ENCODE data around the gene EIF5B.

EIF5B gene

GRCh38 chr2:99448556-99448955 lies 111.4 kb downstream of the EIF5B start:
- Histone ChIP-seq H3F3A (ENCODE audit: insufficient read depth, low read length) (no peaks in the 10 kb centered on the region), H3K4me2 (ENCODE audit: low read length) (no peak overlapping the region), H3K9ac (ENCODE audit: low read length) (no peak overlapping the region), H3K4me1 (ENCODE audit: insufficient read depth, low read length, severe bottlenecking) (peaks cover 3% of the 10 kb centered on the region), H3K9me3 (ENCODE audit: low read length) (no peaks in the 10 kb centered on the region), H3K4me3 (ENCODE audit: low read depth, low read length, poor library complexity, severe bottlenecking) (no peak overlapping the region), H3K36me3 (ENCODE audit: insufficient read depth, low read length) (peaks cover 74% of the 10 kb centered on the region), H3K27ac (ENCODE audit: low read depth, low read length, poor library complexity, severe bottlenecking) (no peak overlapping the region), H3K27me3 (ENCODE audit: insufficient read depth, low read length) (no peaks in the 10 kb centered on the region), H4K20me1 (ENCODE audit: insufficient read depth, low read length) (no peaks in the 10 kb centered on the region), H3K9me2 (ENCODE audit: low read depth, low read length) (no peaks in the 10 kb centered on the region), H3K79me2 (ENCODE audit: insufficient read depth, low read length) (peaks cover 8% of the 10 kb centered on the region; the same call in 1 of the 2 replicates), H2AFZ (ENCODE audit: low read length) (no peak overlapping the region)
- no peak for TF ChIP-seq EZH2 (IDR thresholded peaks at IDR 0.05; ENCODE audit: borderline replicate concordance, low read length)
- no peak for TF ChIP-seq CTCF (IDR thresholded peaks at IDR 0.05; ENCODE audit: low read length)

DNA sequence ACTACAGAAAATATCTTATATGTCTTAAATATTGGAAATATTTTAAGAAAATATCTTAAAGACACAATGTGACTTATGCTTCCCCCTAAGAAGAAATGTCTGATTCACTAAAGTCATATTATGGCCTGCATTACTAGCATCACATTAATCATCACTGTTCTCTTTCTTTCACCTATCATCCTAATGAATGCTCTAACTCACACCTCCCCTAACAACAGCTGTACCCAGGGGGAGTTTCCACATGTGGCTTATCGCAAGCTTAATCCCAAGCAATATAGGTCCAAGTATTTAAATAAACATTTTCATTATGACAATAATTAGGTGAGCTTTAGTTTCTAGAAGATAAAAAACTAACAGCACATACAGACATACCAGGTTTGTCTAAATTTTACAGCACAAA lies 113.0 kb downstream of the EIF5B start:
- no peak overlapping the region for H3K4me2 ChIP-seq (ENCODE audit: low read length)
- peaks cover 83% of the 10 kb centered on the region for H3K36me3 ChIP-seq (ENCODE audit: insufficient read depth, low read length)
- H3K9me3 ChIP-seq (ENCODE audit: low read length) = no peaks in the 10 kb centered on the region
- peaks cover 3% of the 10 kb centered on the region for H3K4me1 ChIP-seq (ENCODE audit: insufficient read depth, low read length, severe bottlenecking)
- no peak overlapping the region for H2AFZ ChIP-seq (ENCODE audit: low read length)
- no peaks in the 10 kb centered on the region for H3K27me3 ChIP-seq (ENCODE audit: insufficient read depth, low read length)
- H3K9ac ChIP-seq (ENCODE audit: low read length) = no peak overlapping the region
- no peaks in the 10 kb centered on the region for H4K20me1 ChIP-seq (ENCODE audit: insufficient read depth, low read length)
- peaks cover 9% of the 10 kb centered on the region; the same call in 1 of the 2 replicates for H3K79me2 ChIP-seq (ENCODE audit: insufficient read depth, low read length)
- no peak overlapping the region for H3K27ac ChIP-seq (ENCODE audit: low read depth, low read length, poor library complexity, severe bottlenecking)
- no peaks in the 10 kb centered on the region for H3K9me2 ChIP-seq (ENCODE audit: low read depth, low read length)
- TF ChIP-seq EZH2 (IDR thresholded peaks at IDR 0.05; ENCODE audit: borderline replicate concordance, low read length) (no peak), CTCF (IDR thresholded peaks at IDR 0.05; ENCODE audit: low read length) (no peak)
- no peaks in the 10 kb centered on the region for H3F3A ChIP-seq (ENCODE audit: insufficient read depth, low read length)
- H3K4me3 ChIP-seq (ENCODE audit: low read depth, low read length, poor library complexity, severe bottlenecking) = no peak overlapping the region
